ENCODE data around the gene NPPA.

DNA sequence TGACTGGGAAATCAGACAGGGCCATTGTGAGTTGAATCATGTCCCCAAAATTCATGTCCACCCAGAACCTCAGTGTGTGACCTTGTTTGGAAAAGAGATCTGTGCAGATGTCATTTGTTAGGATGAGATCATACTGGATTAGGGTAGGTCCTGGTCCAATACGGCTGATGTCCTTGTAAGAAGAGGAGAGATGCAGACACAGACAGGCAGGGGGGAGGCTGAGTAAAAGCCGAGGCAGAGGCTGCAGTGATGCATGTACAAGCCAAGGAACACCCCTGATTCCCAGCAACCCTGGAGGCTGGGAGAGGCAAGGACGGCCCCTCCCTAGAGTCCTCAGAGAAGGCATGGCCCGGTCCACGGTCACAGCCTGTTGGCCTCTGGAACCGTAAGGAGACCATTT lies 27.0 kb upstream of the NPPA start:
- no peak for TF ChIP-seq CTCF (IDR thresholded peaks at IDR 0.05)
- TF ChIP-seq POLR2A (IDR thresholded peaks at IDR 0.05): no peak
